ENCODE data around the gene RNF20. TPM values are rescaled to one million over a fixed set of nuclear protein-coding genes. Genes with fewer than 3 reads are reported as not detected.

RNF20 gene
- total RNA-seq, 1 donor from 2014 or later = 37.0 TPM

GRCh38 chr9:101564252-101564651, 30.6 kb downstream of the RNF20 start:
- no peaks in the 10 kb centered on the region for H3F3A ChIP-seq (ENCODE audit: low read depth)
- no peaks in the 10 kb centered on the region for H3K27me3 ChIP-seq
- Mint-ChIP-seq H3K27ac (no peak overlapping the region), H3K36me3 (peaks cover 54% of the 10 kb centered on the region), H3K9me3 (peaks cover under 1% of the 10 kb centered on the region), H3K4me1 (no peaks in the 10 kb centered on the region), H3K27me3 (ENCODE audit: insufficient read depth, low read depth) (no peaks in the 10 kb centered on the region), H3K4me3 (no peak overlapping the region)
- no peak for TF ChIP-seq EZH2 (IDR thresholded peaks at IDR 0.05)
- no peak for TF ChIP-seq EZH2phosphoT487 (IDR thresholded peaks at IDR 0.05)
- no peak for TF ChIP-seq CTCF (IDR thresholded peaks at IDR 0.05)
- DNase-seq (ENCODE audit: low spot score) = no peak
- no peak overlapping the region for H3K4me3 ChIP-seq
- no peaks in the 10 kb centered on the region for H3K9me3 ChIP-seq (ENCODE audit: low read depth)
- H3K9ac ChIP-seq = no peak overlapping the region
- H3K4me1 ChIP-seq = no peaks in the 10 kb centered on the region
- peaks cover 8% of the 10 kb centered on the region for H3K36me3 ChIP-seq
- H4K20me1 ChIP-seq (ENCODE audit: low read depth) = no peaks in the 10 kb centered on the region
- H3K79me2 ChIP-seq (ENCODE audit: low read depth) = no peaks in the 10 kb centered on the region
- H2AFZ ChIP-seq (replicated peaks) = no peak overlapping the region
- H3K4me2 ChIP-seq = no peak overlapping the region
- no peak overlapping the region for H3K27ac ChIP-seq

DNA sequence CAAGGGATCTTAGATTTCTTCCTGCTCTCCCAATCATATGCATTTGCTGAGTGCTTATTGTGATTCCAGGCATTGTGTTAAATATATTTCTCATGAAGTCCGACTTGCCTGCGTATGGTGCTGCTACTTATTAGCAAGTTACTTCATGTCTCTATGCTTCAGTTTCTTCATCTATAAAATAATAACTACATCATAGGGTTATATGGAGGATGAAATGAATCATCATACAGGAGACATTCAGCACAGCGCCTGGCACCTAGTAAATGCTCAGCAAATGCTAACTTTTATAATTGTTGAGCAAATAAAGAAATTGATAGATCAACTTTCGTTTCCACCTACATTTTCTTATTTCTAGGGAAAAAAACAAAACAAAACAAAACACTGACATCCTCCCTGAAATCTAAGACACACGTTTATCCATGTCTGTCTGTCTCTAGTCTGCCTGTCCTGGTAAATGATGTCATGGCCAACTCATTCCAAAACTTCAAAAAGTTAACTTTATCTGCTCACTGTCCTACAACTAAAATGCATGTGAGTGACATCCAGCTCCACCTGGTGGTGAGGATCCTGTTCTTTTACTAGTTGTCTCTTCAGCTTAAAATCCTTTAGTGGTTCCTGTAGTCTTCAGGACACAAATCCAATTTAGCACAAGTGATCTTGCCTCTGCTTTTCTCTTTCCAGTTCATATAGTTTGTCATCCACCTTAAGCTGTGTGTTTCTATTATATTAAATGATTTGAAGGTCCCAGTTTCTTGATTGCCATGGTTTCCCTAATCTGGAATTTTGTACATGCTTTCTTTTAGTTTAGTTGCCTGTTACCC, 33.5 kb downstream of the RNF20 start:
- Mint-ChIP-seq H3K4me3 (no peak overlapping the region), H3K27ac (no peak overlapping the region), H3K9me3 (no peaks in the 10 kb centered on the region), H3K4me1 (peaks cover 4% of the 10 kb centered on the region), H3K36me3 (peaks cover 35% of the 10 kb centered on the region), H3K27me3 (ENCODE audit: insufficient read depth, low read depth) (no peaks in the 10 kb centered on the region)
- Histone ChIP-seq H3K27ac (no peak overlapping the region), H3K4me3 (no peak overlapping the region), H3K36me3 (no peaks in the 10 kb centered on the region), H3K4me1 (no peaks in the 10 kb centered on the region), H3F3A (ENCODE audit: low read depth) (no peaks in the 10 kb centered on the region), H3K27me3 (no peaks in the 10 kb centered on the region), H3K79me2 (ENCODE audit: low read depth) (no peaks in the 10 kb centered on the region), H3K9me3 (ENCODE audit: low read depth) (no peaks in the 10 kb centered on the region), H2AFZ (replicated peaks) (no peak overlapping the region), H3K4me2 (no peak overlapping the region), H4K20me1 (ENCODE audit: low read depth) (no peaks in the 10 kb centered on the region), H3K9ac (no peak overlapping the region)
- TF ChIP-seq EZH2 (IDR thresholded peaks at IDR 0.05) (no peak), EZH2phosphoT487 (IDR thresholded peaks at IDR 0.05) (no peak), CTCF (IDR thresholded peaks at IDR 0.05) (peak; percentile 60)
- peak; percentile 45 for DNase-seq (ENCODE audit: low spot score)

DNA sequence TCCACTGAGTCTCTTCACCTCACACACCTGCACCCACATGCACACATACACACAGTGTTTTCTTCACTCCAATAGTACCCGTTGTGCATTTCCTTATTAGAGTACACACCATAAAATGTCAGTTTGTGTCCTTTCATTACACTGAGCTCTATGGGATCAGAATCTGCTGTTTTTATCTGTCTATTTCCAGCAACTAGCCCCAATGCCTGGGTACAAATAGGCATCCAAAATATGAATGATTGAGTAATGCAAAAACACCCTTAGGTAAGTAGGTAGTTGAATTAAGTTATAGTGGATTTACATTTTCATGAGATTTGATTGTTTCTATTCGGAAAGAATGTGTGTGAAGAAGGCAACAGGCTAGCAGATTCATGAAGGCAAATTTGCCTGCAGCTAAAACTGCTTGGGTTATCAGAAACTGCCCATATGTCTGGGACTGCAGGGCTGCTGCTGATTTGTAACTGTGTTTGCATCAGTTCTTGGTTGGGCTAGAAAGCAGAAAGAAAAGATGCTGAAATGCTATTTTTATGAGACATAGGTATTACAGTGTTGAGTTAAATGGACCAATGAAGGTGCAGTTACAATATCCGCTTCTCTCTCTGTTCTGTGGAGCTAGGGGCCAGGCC, 34.2 kb downstream of the RNF20 start:
- H3K27me3 Mint-ChIP-seq (ENCODE audit: insufficient read depth, low read depth) = no peaks in the 10 kb centered on the region
- H3K36me3 ChIP-seq = no peaks in the 10 kb centered on the region
- H3K79me2 ChIP-seq (ENCODE audit: low read depth) = no peaks in the 10 kb centered on the region
- no peak for DNase-seq (ENCODE audit: low spot score)
- no peak overlapping the region for H3K27ac Mint-ChIP-seq
- no peaks in the 10 kb centered on the region for H4K20me1 ChIP-seq (ENCODE audit: low read depth)
- TF ChIP-seq CTCF (IDR thresholded peaks at IDR 0.05) = no peak
- TF ChIP-seq EZH2 (IDR thresholded peaks at IDR 0.05) = no peak
- no peak for TF ChIP-seq EZH2phosphoT487 (IDR thresholded peaks at IDR 0.05)
- H3K4me1 ChIP-seq = no peaks in the 10 kb centered on the region
- H3K4me3 ChIP-seq = no peak overlapping the region
- peaks cover 29% of the 10 kb centered on the region for H3K36me3 Mint-ChIP-seq
- H3F3A ChIP-seq (ENCODE audit: low read depth) = no peaks in the 10 kb centered on the region
- H2AFZ ChIP-seq (replicated peaks) = no peak overlapping the region
- no peaks in the 10 kb centered on the region for H3K9me3 Mint-ChIP-seq
- H3K4me3 Mint-ChIP-seq = no peak overlapping the region
- no peak overlapping the region for H3K4me2 ChIP-seq
- H3K4me1 Mint-ChIP-seq = peaks cover 12% of the 10 kb centered on the region
- no peaks in the 10 kb centered on the region for H3K9me3 ChIP-seq (ENCODE audit: low read depth)
- H3K27me3 ChIP-seq = no peaks in the 10 kb centered on the region
- no peak overlapping the region for H3K9ac ChIP-seq
- H3K27ac ChIP-seq = no peak overlapping the region

All from neural progenitor cell (in vitro differentiated cells).